NCI-H460 (cell line): Measurements from ENCODE around the gene PAK6. TPM values are rescaled to one million over a fixed set of nuclear protein-coding genes. Genes with fewer than 3 reads are reported as not detected.

ENCODE experiments used
- DNase-seq: peaks from one replicate; pipeline ENCODE4 v3.0.0-alpha.2; 2016; ENCODE audit warnings: low read depth; ENCODE audit errors: extremely low read depth
- total RNA-seq: library from RNA; depleted of rRNA; stranded (reverse); fragments of >200 nt; shearing (Covaris generic); gene quantifications from 2 replicates; pipeline ENCODE4 v1.2.3, GENCODE V29; 2014

The PAK6 gene
- total RNA-seq, 1 experiment from 2014 or later: not detected

GRCh38 chr15:40306371-40306770 is 67.5 kb downstream of the PAK6 start:
- DNase-seq: no peak

GRCh38 chr15:40306908-40307307 is 68.0 kb downstream of the PAK6 start:
- DNase-seq: no peak

- DNase-seq: no peak
Observed at GRCh38 chr15:40307421-40308211, 68.8 kb downstream of the PAK6 start, which contains the start of gene PLCB2. Gene PLCB2, minus strand, starts transcription at chr15:40307935. Its CDS starts 263 bp downstream, at chr15:40307672.

GRCh38 chr15:40309344-40309862 is 70.5 kb downstream of the PAK6 start:
- no peak for DNase-seq

GRCh38 chr15:40310001-40310959 is 71.4 kb downstream of the PAK6 start:
- peak; percentile 55 for DNase-seq

GRCh38 chr15:40310993-40311392 is 72.1 kb downstream of the PAK6 start:
- no peak for DNase-seq

- DNase-seq: no peak
Observed at GRCh38 chr15:40312370-40313158, 73.7 kb downstream of the PAK6 start.

- DNase-seq: no peak
Observed at GRCh38 chr15:40313531-40314398, 74.9 kb downstream of the PAK6 start.

- no peak for DNase-seq
Observed at GRCh38 chr15:40314723-40315276, 75.9 kb downstream of the PAK6 start.

GRCh38 chr15:40316931-40317330 is 78.1 kb downstream of the PAK6 start:
- no peak for DNase-seq

GRCh38 chr15:40317580-40317979 is 78.7 kb downstream of the PAK6 start:
- no peak for DNase-seq

- DNase-seq: no peak
Observed at GRCh38 chr15:40320409-40320808, 81.5 kb downstream of the PAK6 start.

- peak; percentile 64 for DNase-seq
Observed at GRCh38 chr15:40320931-40321371, 82.1 kb downstream of the PAK6 start.

- DNase-seq: no peak
Observed at GRCh38 chr15:40322531-40323238, 83.8 kb downstream of the PAK6 start.

- peak; percentile 61 for DNase-seq
Observed at GRCh38 chr15:40323239-40323952, 84.5 kb downstream of the PAK6 start, which contains the start of gene INAFM2. Gene INAFM2, plus strand, starts transcription at chr15:40323692. Its CDS starts 364 bp downstream, at chr15:40324056.

GRCh38 chr15:40323953-40324937 is 85.4 kb downstream of the PAK6 start:
- DNase-seq: no peak
